LNCaP clone FGC (cell line): ENCODE results near the gene RSPH1.

Source experiments
- DNase-seq: peaks from one replicate; pipeline ENCODE4 v3.0.0-alpha.2; 2011; ENCODE audit warnings: low read depth
- H3K4me3 ChIP-seq: 2 replicates; pipeline ENCODE4 v1.5.1; 2011; ENCODE audit warnings: mild to moderate bottlenecking, low read depth, low read length, control low read depth
- TF ChIP-seq, protein P1 (sequence below): IDR thresholded peaks from 2 replicates; pipeline ENCODE4 v1.5.1; 2012; ENCODE audit warnings: mild to moderate bottlenecking; ENCODE audit not compliant: control insufficient read depth, insufficient read depth; ENCODE audit errors: extremely low read depth

The RSPH1 gene

DNA sequence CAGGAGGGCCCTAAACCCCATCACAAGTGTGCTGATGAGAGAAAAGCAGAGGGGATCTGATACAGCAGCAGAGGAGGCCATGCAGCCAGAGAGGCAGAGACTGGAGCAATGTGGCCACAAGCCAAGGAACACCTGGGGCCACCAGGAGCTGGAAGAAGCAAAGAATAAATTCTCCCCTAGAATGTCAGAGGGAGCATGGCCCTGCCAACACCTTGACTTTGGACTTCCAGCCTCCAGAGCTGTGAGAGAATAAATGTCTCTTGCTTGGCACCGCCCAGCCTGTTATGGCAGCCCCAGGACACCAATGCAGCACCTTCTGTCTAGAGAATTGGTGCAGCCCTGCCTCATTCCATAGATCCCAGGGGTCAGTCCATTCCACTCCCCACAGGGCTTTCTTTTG lies 67.0 kb downstream of the RSPH1 start:
- DNase-seq = no peak
- TF ChIP-seq, protein P1, sequence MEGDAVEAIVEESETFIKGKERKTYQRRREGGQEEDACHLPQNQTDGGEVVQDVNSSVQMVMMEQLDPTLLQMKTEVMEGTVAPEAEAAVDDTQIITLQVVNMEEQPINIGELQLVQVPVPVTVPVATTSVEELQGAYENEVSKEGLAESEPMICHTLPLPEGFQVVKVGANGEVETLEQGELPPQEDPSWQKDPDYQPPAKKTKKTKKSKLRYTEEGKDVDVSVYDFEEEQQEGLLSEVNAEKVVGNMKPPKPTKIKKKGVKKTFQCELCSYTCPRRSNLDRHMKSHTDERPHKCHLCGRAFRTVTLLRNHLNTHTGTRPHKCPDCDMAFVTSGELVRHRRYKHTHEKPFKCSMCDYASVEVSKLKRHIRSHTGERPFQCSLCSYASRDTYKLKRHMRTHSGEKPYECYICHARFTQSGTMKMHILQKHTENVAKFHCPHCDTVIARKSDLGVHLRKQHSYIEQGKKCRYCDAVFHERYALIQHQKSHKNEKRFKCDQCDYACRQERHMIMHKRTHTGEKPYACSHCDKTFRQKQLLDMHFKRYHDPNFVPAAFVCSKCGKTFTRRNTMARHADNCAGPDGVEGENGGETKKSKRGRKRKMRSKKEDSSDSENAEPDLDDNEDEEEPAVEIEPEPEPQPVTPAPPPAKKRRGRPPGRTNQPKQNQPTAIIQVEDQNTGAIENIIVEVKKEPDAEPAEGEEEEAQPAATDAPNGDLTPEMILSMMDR = no peak
- H3K4me3 ChIP-seq = no peak overlapping the region

DNA sequence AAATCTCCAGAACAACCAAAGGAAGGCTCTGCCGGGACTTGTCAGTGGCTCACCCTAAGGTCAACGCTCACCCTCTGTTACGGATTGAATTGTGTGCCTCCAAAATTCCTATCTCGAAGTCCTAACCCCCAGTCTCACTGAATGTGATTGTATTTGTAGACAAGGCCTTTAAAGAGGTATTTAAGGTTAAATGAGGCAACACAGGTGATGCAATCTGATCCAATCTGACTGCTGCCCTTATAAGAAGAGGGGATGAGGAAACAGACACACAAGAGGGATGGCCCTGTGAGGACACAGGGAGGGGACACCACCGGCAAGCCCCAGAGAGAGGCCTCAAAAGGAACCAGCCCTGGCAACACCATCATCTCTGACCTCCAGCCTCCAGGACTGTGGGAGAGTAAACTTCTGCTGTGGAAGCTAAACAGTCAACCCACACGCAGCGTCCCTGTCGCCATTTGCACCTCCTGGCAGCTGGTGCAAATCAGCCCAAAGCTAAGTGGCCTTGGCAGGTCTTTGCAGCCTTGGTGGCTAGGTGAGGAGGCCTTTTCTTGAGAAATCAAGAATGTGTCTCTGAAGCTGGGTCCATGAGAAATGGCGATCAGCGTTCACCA lies 68.1 kb downstream of the RSPH1 start:
- DNase-seq = no peak
- H3K4me3 ChIP-seq = no peak overlapping the region
- TF ChIP-seq, protein P1 = no peak

DNA sequence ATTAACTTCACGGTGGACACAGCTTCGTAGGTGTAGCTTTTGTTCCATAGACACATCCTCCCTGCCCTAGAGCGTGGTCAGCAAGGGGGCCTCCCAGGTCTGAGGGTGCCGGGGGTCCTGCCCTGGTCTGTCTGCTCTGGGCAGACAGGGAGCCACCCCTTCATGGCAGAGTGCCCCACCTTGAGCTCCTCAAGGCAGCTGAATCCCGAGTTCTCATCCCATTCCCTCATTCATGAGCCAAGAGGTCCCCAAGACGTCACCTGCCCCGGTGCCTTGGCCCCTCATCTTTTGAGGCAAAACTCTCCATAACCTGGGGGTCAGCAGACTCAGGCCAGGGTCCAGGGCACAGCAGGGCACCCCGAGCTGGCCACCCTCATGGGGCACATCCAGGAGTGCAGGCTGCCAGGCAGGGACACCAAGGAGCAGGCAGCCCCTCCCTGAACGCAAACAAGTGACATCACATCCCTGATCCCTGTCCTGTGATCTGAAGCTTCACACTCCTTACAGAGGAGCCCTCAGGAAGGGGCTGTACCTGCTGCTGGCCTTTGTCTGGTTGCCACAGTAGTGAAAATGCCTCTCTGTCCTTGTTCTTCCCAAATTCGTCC lies 69.0 kb downstream of the RSPH1 start:
- TF ChIP-seq, protein P1 = no peak
- no peak overlapping the region for H3K4me3 ChIP-seq
- DNase-seq = no peak

DNA sequence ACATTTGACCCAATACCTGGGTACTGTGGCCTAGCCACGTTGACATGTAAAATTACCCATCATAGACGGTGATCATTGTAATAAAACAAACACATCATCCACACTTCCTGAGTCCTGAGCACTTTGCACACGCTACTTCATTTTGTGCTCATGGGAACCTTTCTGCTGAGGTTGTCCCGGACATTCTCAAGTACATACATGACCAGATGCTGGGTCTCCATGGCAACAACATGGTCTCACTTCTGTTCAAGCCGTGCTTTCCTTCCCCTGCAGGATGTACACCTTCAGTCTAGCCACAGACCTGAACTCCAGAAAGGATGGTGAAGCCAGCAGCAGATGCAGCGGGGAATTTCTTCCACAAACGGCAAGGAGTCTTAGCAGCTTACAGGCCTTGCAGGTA lies 69.6 kb downstream of the RSPH1 start:
- H3K4me3 ChIP-seq = no peak overlapping the region
- TF ChIP-seq, protein P1 = no peak
- no peak for DNase-seq

DNA sequence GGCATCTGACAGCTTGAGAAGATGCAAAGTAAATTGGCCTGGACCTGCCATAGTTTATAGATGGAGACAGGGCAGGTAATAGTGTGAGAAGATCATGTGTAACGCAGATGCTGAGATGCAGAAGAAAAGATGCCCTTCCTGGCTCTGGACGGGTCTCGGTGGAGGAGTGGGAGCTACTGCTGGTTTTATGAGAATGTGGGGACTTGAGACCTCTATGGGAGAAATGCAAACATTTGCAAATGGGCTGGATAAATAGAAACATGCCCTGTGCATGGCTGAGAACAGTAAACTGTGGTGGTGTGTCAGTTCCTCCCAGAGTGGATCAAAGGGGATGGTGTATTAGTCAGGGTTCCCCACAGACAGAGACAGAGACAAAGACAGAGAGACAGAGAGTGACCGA lies 70.4 kb downstream of the RSPH1 start:
- no peak overlapping the region for H3K4me3 ChIP-seq
- DNase-seq = no peak
- TF ChIP-seq, protein P1 = no peak

DNA sequence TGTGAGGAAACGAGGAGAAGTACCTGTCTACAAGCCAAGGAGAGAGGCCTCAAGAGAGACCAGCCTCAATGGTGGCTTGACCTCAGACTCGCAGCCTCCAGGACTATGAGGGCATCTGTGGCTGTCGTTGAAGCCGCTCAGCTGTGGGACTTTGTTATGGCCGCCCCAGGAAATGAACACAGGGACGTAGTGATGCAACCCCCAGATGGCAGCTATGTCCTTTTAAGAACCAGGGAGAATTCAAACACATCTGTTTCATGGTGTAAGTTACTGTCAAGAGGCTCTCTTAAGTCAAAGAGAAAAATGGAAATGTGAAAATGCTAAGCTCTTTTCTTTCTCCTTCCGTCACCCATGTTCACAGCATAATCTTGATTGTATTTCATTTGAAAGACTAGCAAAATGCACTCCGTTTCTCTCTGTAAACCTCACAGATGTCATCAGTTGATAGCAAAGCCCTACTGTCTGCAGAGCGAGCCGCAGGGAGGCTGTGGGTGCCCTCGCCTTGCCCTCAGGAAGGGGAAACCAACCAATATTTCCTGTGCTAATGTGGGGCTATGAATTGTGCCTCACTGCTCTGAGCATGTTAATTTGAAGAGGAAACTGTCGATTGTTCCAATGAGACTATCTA lies 71.0 kb downstream of the RSPH1 start:
- no peak for DNase-seq
- no peak overlapping the region for H3K4me3 ChIP-seq
- TF ChIP-seq, protein P1 = no peak
